BJ (cell line): ENCODE measurements around the gene RACGAP1. TPM values are rescaled to one million over a fixed set of nuclear protein-coding genes. Genes with fewer than 3 reads are reported as not detected.

Source experiments
- CTCF ChIA-PET: fragments of 350-600 bp; formaldehyde crosslinking; extraction: SDS; loops from one replicate; lab custom pipeline; 2021; ENCODE audit warnings: antibody characterized with exemption, inconsistent platforms; lab: Yijun Ruan, JAX
- POLR2A ChIA-PET: fragments of 300-600 bp; sonication (Branson Sonifier 250); formaldehyde crosslinking; extraction: SDS; loops from one replicate; lab custom pipeline; 2021; ENCODE audit warnings: antibody characterized with exemption; lab: Charles Lee
- DNase-seq: peaks from one replicate; pipeline ENCODE4 v3.0.0-alpha.2; 2011; ENCODE audit warnings: low read depth
- H3K27me3 ChIP-seq: 2 replicates; pipeline ENCODE4 v1.6.0; 2011; ENCODE audit warnings: low read length; ENCODE audit not compliant: control insufficient read depth, insufficient read depth
- H3K36me3 ChIP-seq: 2 replicates; pipeline ENCODE4 v1.5.1; 2011; ENCODE audit warnings: low read length; ENCODE audit not compliant: control insufficient read depth, insufficient read depth
- H3K4me3 ChIP-seq: 2 replicates; pipeline ENCODE4 v1.5.1; 2011; ENCODE audit warnings: low read depth, mild to moderate bottlenecking, control low read depth, low read length
- polyA plus RNA-seq: library from polyadenylated mRNA; depleted of rRNA; stranded (reverse); fragments of >200 nt; gene quantifications from 2 replicates; pipeline ENCODE4 v1.2.3, GENCODE V29; 2011
- TF ChIP-seq, protein P1 (sequence below): IDR thresholded peaks from 2 replicates; pipeline ENCODE4 v1.5.1; 2011; ENCODE audit warnings: low read depth, mild to moderate bottlenecking, control low read depth, inconsistent platforms, low read length, moderate library complexity; ENCODE audit not compliant: insufficient read depth

RACGAP1 gene
- polyA plus RNA-seq, 1 experiment, result 42.8 TPM

DNA sequence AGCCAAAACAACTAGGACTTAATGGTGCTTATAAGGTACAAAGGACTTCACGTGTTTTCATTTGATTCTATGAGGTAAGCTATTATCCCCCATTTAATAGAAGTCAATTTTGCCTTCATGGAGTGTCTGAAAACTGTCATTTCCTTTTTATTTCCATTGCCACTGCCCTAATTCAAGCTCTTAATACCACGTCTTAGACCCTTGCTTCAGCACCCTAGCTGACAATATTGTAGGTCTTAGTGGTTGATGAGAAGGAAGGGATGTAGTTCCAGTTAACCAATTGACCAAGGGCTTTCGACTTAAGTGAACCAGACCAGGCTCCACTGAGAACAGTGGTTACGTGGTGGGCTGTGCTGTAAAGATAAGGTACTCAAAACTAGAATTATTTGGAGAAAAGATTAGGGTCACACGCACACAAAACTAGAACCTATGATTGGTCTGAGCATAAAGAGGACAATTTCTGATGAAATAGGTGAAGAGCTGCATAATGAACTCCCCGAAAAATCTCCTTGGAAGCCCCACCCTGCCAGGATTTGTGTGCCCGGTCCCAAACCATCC lies 22.5 kb upstream of the RACGAP1 start:
- ChIA-PET CTCF (interaction anchor here (1.1 to 10.7 kb wide), 4 partner anchors 8 to 78 kb away, joined by 3 to 301 read pairs (median 32); partner anchors contain the start of gene AQP6), POLR2A (no interaction called here)
- TF ChIP-seq, protein P1, sequence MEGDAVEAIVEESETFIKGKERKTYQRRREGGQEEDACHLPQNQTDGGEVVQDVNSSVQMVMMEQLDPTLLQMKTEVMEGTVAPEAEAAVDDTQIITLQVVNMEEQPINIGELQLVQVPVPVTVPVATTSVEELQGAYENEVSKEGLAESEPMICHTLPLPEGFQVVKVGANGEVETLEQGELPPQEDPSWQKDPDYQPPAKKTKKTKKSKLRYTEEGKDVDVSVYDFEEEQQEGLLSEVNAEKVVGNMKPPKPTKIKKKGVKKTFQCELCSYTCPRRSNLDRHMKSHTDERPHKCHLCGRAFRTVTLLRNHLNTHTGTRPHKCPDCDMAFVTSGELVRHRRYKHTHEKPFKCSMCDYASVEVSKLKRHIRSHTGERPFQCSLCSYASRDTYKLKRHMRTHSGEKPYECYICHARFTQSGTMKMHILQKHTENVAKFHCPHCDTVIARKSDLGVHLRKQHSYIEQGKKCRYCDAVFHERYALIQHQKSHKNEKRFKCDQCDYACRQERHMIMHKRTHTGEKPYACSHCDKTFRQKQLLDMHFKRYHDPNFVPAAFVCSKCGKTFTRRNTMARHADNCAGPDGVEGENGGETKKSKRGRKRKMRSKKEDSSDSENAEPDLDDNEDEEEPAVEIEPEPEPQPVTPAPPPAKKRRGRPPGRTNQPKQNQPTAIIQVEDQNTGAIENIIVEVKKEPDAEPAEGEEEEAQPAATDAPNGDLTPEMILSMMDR, result no peak

GRCh38 chr12:50043854-50044253 lies 18.6 kb upstream of the RACGAP1 start:
- Histone ChIP-seq H3K27me3 (peaks cover 2% of the 10 kb centered on the region), H3K4me3 (no peak overlapping the region), H3K36me3 (no peaks in the 10 kb centered on the region)
- TF ChIP-seq, protein P1, result no peak
- DNase-seq, result no peak
- CTCF ChIA-PET, result interaction anchor here (0.7 to 2.3 kb wide), 5 partner anchors 10 to 78 kb away, joined by 3 to 15 read pairs (median 4); no protein-coding TSS in a partner anchor
- POLR2A ChIA-PET, result no interaction called here

More for the DNA sequence above, 22.5 kb upstream of the RACGAP1 start:
- peaks cover 26% of the 10 kb centered on the region for H3K27me3 ChIP-seq
- H3K36me3 ChIP-seq, result no peaks in the 10 kb centered on the region
- no peak overlapping the region for H3K4me3 ChIP-seq
- DNase-seq, result no peak

DNA sequence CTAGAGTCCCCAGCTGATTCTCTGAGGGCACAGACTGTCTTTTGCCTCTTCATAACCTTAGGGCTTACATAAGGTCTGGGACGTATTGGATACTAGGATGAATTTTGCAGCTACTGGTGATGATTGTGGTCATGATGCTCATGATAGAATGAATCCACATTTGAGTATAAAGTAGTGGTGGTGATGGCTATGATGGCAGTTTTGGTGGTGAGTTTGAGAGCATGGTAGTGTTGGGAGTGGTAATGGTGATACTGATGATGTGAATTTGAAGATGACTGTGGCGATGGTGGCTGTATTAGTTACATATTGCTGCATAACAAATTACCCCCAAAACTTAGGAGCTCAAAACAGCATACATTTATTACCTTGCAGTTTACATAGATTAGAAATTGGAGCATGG lies 18.0 kb upstream of the RACGAP1 start:
- Histone ChIP-seq H3K27me3 (peaks cover 2% of the 10 kb centered on the region), H3K4me3 (no peak overlapping the region), H3K36me3 (no peaks in the 10 kb centered on the region)
- DNase-seq, result no peak
- ChIA-PET POLR2A (no interaction called here), CTCF (interaction anchor here (0.7 to 2.3 kb wide), 5 partner anchors 9 to 77 kb away, joined by 3 to 15 read pairs (median 4); no protein-coding TSS in a partner anchor)
- TF ChIP-seq, protein P1, result no peak

- ChIA-PET POLR2A (no interaction called here), CTCF (interaction anchor here (1.0 to 8.0 kb wide), 5 partner anchors 8 to 76 kb away, joined by 3 to 90 read pairs (median 4); no protein-coding TSS in a partner anchor)
- Histone ChIP-seq H3K27me3 (peaks cover under 1% of the 10 kb centered on the region), H3K4me3 (no peak overlapping the region), H3K36me3 (no peaks in the 10 kb centered on the region)
- TF ChIP-seq, protein P1, result no peak
- DNase-seq, result no peak
These were observed 17.4 kb upstream of the RACGAP1 start for GRCh38 chr12:50042693-50043092.

DNA sequence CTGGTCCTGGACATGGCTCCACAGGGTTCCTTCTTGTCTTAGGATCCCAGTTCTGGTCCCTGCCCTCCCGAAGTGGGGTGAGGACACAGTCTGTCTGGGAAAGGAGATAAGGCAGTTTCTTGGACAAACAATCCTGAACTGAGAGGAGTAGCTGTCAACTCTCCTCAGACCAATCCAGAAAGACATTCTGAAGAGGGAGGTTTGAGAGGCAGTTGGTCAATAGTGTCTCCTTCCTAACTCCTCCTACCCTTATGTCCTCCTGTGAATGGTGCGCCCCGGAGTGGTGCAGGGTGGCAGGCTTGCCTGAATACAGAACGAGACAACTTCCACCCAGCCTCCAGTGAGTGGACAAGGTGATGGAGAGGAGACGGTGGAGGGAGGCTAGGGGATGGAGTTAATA lies 16.7 kb upstream of the RACGAP1 start:
- CTCF ChIA-PET, result interaction anchor here (1.0 to 8.0 kb wide), 5 partner anchors 13 to 68 kb away, joined by 4 to 102 read pairs (median 77); partner anchors contain the start of gene AQP6

More for the DNA sequence above, 16.7 kb upstream of the RACGAP1 start:
- DNase-seq, result no peak
- POLR2A ChIA-PET, result no interaction called here
- H3K36me3 ChIP-seq, result no peaks in the 10 kb centered on the region
- H3K27me3 ChIP-seq, result no peaks in the 10 kb centered on the region; the same call in 1 of the 2 replicates
- TF ChIP-seq, protein P1, result no peak
- H3K4me3 ChIP-seq, result no peak overlapping the region
